Osteoblast (primary cell): ENCODE data around the gene CSTPP1. TPM values are rescaled to one million over a fixed set of nuclear protein-coding genes. Genes with fewer than 3 reads are reported as not detected.

Experiments
- DNase-seq: peaks from one replicate; pipeline ENCODE4 v3.0.0; 2011; ENCODE audit warnings: low spot score, mixed read lengths; ENCODE audit not compliant: insufficient read length; ENCODE audit errors: missing footprints
- H2AFZ ChIP-seq: 2 replicates; pipeline ENCODE4 v1.6.0; 2011; ENCODE audit warnings: mild to moderate bottlenecking, low read length
- H3K27ac ChIP-seq: 2 replicates; pipeline ENCODE4 v1.5.1; 2011; ENCODE audit warnings: mild to moderate bottlenecking, low read depth, low read length, moderate library complexity
- H3K27me3 ChIP-seq: 2 replicates; pipeline ENCODE4 v1.6.0; 2012; ENCODE audit warnings: mild to moderate bottlenecking, control low read depth, inconsistent platforms, low read length, moderate library complexity; ENCODE audit not compliant: insufficient read depth
- H3K36me3 ChIP-seq: 2 replicates; pipeline ENCODE4 v1.5.1; 2011; ENCODE audit warnings: mild to moderate bottlenecking, low read length, control low read depth, moderate library complexity; ENCODE audit not compliant: insufficient read depth
- H3K4me1 ChIP-seq: 2 replicates; pipeline ENCODE4 v1.5.1; 2011; ENCODE audit warnings: mild to moderate bottlenecking, low read length, control low read depth, moderate library complexity; ENCODE audit not compliant: insufficient read depth
- H3K4me2 ChIP-seq: 2 replicates; pipeline ENCODE4 v1.6.0; 2011; ENCODE audit warnings: mild to moderate bottlenecking, low read length; ENCODE audit not compliant: insufficient read depth
- H3K4me3 ChIP-seq: fragments of 200-600 bp; sonication (generic); 3 replicates; pipeline ENCODE4 v1.5.1; 2012; ENCODE audit warnings: mild to moderate bottlenecking, low read length, inconsistent platforms; ENCODE audit not compliant: insufficient read depth
- H3K79me2 ChIP-seq: 2 replicates; pipeline ENCODE4 v1.6.0; 2012; ENCODE audit warnings: mild to moderate bottlenecking, low read length, control low read depth, inconsistent platforms; ENCODE audit not compliant: insufficient read depth
- H3K9me3 ChIP-seq: 2 replicates; pipeline ENCODE4 v1.5.1; 2011; ENCODE audit warnings: low read depth, low read length, control low read depth
- H4K20me1 ChIP-seq: 2 replicates; pipeline ENCODE4 v1.6.0; 2012; ENCODE audit warnings: mild to moderate bottlenecking, low read length, control low read depth; ENCODE audit not compliant: insufficient read depth
- CTCF ChIP-seq: IDR thresholded peaks from 2 replicates; pipeline ENCODE4 v1.5.1; 2011; ENCODE audit warnings: mild to moderate bottlenecking, low read depth, low read length, moderate library complexity; ENCODE audit errors: extremely low read depth
- total RNA-seq: library from RNA; depleted of rRNA; stranded (reverse); fragments of >200 nt; gene quantifications from 2 replicates; pipeline ENCODE4 v1.2.3, GENCODE V29; 2012

The CSTPP1 gene
- total RNA-seq, 1 donor, result 27.1 TPM

GRCh38 chr11:47162426-47162825, 225.9 kb downstream of the CSTPP1 start:
- Histone ChIP-seq H3K4me3 (no peak overlapping the region), H3K4me1 (peaks cover 7% of the 10 kb centered on the region), H2AFZ (no peak overlapping the region), H4K20me1 (peaks cover 27% of the 10 kb centered on the region), H3K27me3 (no peaks in the 10 kb centered on the region), H3K27ac (no peak overlapping the region), H3K79me2 (peaks cover under 1% of the 10 kb centered on the region), H3K4me2 (no peak overlapping the region), H3K36me3 (peaks cover 43% of the 10 kb centered on the region), H3K9me3 (no peaks in the 10 kb centered on the region)
- no peak for DNase-seq
- no peak for TF ChIP-seq CTCF

DNA sequence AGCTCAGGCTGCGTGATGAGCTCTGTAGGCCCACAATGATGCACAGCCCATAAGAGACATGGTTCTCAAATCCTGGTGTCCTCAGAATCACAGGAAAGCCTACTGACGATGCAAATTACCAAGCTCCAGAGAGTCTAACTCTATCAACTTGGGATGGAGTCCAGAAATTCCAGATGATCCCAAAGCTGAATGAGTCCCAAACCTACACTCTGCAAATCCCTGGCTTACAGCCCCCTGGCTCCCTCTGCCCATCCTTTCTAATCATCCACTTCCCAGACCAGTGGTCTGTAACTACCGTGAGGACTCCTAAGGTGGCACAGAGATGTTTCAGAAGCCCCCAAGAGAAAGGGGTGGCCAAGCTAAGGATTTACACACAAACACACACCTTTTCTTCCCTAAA, 226.6 kb downstream of the CSTPP1 start:
- Histone ChIP-seq H3K79me2 (peaks cover 7% of the 10 kb centered on the region), H2AFZ (no peak overlapping the region), H3K27ac (no peak overlapping the region), H3K9me3 (no peaks in the 10 kb centered on the region), H4K20me1 (peaks cover 31% of the 10 kb centered on the region), H3K4me3 (no peak overlapping the region), H3K4me2 (no peak overlapping the region), H3K27me3 (no peaks in the 10 kb centered on the region), H3K4me1 (peaks cover 7% of the 10 kb centered on the region), H3K36me3 (peaks cover 50% of the 10 kb centered on the region)
- no peak for DNase-seq
- TF ChIP-seq CTCF, result no peak

GRCh38 chr11:47163898-47164297, 227.3 kb downstream of the CSTPP1 start:
- Histone ChIP-seq H3K4me1 (peaks cover 7% of the 10 kb centered on the region), H4K20me1 (peaks cover 31% of the 10 kb centered on the region)

DNA sequence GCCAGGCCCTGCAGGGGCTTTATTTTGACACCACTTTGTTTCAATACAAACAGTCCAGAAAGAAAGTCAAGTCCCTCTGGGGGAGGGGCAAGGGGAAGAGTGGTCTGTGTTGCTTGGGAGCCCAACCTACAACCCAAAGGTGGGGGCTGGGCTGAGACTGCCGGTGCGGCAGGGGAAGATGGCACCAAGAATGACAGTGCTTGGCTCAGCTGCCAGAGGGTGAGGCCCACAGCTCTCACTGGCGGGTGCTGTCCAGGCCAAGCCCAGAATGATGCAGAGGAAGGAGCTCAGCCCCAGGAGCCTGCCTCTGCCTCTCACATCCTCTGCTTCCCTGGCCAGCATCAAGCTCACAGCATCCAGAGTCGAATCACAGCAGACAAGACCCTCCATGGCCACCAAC, 227.8 kb downstream of the CSTPP1 start:
- TF ChIP-seq CTCF, result no peak
- Histone ChIP-seq H3K9me3 (no peaks in the 10 kb centered on the region), H3K79me2 (peaks cover 14% of the 10 kb centered on the region), H3K27ac (no peak overlapping the region), H2AFZ (no peak overlapping the region), H3K4me1 (peaks cover 7% of the 10 kb centered on the region), H3K4me3 (no peak overlapping the region), H4K20me1 (peaks cover 33% of the 10 kb centered on the region), H3K4me2 (no peak overlapping the region), H3K27me3 (no peaks in the 10 kb centered on the region), H3K36me3 (peaks cover 61% of the 10 kb centered on the region)
- DNase-seq, result no peak

More at GRCh38 chr11:47163898-47164297, 227.3 kb downstream of the CSTPP1 start:
- H3K4me2 ChIP-seq, result no peak overlapping the region
- no peak overlapping the region for H3K27ac ChIP-seq
- no peak overlapping the region for H2AFZ ChIP-seq
- H3K27me3 ChIP-seq, result no peaks in the 10 kb centered on the region
- H3K4me3 ChIP-seq, result no peak overlapping the region
- H3K9me3 ChIP-seq, result no peaks in the 10 kb centered on the region
- no peak for TF ChIP-seq CTCF
- H3K36me3 ChIP-seq, result peaks cover 57% of the 10 kb centered on the region
- H3K79me2 ChIP-seq, result peaks cover 12% of the 10 kb centered on the region
- no peak for DNase-seq
